Activated CD8-positive, alpha-beta memory T cell treated with anti-CD3 and anti-CD28 coated beads for 48 hours (primary cell): Measurements from ENCODE around the gene TMPRSS2.

ENCODE experiments used
- DNase-seq, 3 experiments: peaks; one replicate each; pipeline ENCODE4 v3.0.0-alpha.2; 2020; ENCODE audit warnings: low read depth in 2 of 3, low spot score in 2 of 3

Gene TMPRSS2

DNA sequence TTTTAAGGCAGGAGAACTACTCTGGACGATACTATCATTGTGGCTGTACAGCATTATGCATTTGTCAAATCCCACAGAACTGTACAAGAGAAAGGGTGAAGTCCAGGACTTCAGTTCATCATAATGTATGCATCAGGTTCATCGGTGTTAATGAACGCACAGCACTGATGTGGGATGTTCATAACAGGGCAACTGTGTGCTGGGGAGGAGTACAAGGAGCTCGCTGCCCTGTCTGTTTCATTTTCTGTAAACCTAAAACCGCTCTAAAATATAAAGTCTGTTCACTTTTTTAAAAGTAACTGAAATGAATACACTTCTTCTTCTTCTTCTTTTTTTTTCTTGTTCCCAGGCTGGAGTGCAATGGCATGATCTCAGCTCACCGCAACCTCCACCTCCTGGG, 25.0 kb downstream of the TMPRSS2 start:
- DNase-seq = no peak

DNA sequence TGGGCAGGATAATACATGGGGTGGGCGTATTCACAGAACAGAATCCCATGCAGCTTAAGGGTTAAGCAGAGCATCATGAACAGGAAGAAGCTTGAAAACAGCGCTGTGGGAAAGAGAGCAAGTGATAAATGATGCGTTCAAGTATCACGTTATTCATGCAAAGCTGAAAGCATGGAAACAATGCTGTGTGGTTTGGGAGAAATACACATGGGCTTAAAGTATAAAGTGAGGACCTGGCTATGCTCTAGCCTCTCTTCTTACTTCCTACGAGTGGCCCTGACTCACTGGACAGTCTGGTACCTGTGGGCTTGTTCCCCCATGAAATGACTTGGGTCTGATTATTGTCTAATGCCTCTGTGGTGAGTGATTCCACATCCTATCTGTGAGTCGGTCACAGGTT, 25.7 kb downstream of the TMPRSS2 start:
- DNase-seq = no peak

DNA sequence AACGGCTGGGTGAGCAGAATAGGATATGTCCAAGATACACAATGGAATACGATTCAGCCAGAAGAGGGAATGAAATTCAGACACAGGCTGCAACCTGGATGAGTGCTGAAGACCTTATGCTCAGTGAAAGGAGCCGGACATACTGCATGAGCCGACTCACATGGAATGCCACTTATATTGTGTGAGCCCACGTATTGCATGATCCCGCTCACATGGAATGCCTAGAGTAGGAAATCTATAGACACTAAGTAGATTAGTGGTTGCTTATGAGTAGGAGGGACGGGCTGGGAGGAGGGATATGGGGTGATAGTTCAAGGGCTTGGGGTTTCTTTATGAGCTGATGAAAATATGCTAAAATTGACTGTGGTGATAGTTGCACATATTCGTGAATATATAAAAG, 26.8 kb downstream of the TMPRSS2 start:
- DNase-seq = no peak

DNA sequence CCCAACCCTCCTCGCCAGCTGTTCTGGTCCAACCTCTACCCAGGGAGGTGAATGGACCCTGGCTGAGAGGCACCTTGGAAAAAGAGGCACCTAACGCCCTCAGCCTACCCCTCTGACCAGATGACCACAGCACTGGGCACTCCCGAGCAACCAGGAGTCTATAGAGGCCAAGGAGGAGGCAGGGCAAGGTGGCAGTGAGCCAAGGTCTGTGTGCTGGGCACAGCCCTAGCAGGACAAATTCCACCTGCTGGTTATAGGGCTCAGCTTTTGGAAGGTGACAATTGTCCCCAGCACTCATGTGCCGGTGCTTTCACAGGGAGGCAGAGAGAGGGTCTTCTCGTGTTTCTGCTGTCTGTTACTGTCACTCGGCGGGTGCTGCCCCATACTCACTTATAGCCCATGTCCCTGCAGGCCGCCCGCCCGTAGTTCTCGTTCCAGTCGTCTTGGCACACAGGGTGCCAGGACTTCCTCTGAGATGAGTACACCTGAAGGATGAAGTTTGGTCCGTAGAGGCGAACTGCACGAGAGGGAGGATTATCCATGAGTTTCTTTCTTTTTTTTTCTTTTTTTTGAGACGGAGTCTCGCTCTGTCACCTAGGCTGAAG, 27.8 kb downstream of the TMPRSS2 start:
- no peak for DNase-seq

DNA sequence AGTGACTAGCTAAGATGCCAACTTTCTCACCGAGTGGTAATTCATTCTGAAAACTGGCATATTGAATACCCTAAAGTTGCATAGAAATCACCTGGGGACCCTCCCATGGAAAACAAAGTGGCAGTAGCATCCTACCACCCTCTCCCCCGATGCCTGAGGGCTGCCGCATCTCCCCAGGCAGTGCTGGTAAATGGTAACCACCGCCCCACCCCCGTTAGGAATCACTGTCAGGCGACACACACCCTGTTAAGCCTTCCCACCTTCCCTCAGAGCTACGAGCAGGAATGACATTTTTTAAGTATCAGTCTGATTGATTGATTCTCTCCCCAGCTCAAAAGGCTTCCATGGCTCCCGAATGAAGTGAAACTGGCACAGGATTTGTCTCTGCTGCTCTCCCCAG, 28.3 kb downstream of the TMPRSS2 start:
- DNase-seq = no peak

DNA sequence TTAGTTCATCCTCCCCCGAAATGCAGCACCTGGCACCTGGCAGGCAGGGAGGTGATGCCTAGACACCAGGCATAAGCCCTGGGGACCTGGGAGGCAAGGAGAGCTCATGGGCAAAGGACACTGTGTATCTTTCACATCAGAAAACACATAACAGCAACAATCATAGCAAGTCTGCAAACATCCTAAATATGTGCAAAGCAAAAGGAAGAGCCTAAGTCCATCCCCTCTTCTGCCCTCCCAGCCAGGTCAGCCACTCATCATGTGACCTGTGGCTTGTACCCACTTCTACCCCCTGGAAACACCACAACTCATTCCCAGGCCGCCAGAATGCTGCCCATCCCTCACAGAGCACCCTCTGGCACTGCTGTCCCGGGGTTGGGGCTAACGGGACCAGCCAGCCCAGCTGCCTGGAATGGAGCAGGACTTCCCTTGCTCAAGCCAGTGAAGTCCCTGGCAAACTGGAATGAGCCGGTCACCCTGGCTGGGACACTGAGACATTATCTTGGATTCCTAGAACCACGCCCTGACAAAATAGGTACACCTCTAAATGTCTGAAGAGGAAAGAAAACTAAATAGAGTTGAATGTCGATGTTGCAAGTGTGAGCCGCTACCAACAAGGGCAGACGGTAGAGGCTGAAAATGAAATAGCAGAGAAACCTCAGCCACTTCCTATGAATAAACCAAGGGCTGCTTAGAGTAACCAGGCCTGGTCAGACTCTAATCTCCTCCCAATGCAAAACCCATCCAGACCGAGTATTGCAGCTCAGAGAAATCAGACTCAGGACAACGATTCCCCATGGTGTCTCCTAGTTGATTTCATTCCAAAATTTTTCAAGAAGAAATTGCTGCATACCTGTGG, 29.4 kb downstream of the TMPRSS2 start:
- no peak for DNase-seq

DNA sequence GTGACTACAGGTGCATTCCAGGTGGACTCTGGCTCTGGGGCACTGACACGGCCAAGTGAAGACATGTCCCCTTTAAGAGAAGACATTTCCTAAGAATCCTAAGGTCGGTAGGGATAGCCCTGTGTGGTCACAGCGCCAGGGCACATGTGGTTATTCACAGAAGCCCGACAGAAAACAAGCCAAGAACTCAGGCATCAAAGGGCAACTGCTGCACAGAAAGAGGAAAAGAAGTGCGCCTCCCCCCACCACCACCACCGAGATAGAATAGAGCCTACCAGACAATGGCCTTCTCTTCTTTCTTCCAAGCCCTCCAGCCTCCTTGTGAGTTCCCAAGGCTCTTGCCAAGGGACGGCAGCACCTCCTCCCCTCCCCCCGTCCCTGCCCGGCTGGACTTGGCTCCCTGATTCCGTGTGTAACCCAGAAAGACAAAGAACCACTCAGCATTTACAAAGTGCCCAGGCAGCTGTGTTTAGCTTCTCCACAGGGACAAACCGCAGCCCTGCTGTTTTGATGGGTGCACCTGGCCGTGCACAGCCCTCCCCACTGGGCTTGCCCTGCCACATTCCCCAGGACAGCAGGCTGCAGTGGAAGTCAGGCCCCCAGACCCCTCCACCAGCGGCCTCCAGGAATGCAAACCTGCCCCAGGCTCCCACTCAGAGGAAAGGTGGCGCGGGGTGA, 30.2 kb downstream of the TMPRSS2 start:
- DNase-seq = no peak

DNA sequence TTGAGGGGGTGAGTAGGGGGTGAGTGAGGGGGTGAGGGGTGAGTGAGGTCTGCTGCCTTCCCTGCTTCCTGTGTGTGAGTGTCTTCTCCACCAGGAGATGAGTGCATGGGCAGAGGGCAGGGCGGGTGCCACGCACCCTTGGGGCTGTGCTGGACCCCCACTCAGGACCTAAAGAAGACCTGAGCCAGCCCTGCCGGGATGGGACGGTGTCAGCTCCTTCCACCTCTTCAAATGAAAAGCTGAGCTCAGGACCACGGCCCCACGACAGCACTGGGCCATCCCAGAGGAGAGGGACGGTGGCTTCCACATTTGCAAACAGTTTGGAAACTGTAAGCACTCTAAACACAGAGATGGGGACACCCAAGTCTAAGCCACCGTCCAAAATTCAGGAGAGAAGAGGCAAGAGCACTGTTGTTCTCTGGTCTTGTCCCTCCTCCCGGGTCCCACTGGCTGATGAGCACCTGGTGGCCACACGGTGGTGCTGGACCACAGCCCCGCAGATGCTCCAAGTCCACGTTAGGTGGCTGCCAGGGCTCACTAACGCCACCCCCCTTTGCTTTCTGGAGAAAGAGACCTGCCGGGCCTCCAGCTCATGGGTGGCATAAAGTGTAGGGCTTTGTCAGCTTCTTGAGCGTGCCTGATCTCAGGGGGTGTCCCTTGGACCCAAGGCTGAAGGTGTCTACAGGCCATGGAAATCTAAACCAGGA, 32.1 kb downstream of the TMPRSS2 start:
- DNase-seq = no peak

DNA sequence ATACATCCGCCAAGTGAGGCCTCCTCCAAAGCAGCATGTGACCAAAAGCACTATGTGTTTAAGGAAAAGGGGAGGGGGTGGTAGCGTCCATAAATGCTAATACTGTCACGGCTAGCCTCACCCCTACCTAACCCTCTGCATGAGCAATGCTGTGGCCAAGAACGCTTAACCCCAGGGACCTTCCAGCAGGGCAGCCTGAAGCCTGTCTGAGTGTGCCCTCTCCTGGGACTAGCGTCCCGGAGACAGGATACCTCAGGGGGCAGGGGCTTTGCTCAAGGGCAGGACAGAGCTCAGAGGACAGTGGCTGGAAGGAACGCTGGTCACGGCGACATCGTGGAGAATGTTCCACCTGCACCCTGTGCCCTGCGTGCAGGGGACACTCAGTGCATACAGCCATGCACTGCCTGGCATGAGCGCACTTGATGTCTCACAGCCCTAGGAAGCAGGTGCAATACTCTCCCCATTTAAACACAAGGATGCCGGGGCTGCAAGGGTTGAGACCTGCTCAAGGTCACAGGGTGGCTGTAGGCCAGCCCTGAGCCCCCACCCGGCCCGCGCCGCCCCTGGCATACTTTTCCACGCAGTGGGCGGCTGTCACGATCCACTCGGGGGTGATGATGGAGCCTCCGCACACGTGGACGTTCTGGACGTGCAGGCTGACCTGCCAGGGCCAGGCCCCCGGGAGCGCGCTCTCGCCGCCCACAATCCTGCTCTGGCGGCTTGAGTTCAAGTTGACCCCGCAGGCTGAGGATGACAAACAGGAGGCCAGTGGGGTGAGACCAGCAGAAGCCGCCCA, 35.0 kb downstream of the TMPRSS2 start:
- DNase-seq = no peak

DNA sequence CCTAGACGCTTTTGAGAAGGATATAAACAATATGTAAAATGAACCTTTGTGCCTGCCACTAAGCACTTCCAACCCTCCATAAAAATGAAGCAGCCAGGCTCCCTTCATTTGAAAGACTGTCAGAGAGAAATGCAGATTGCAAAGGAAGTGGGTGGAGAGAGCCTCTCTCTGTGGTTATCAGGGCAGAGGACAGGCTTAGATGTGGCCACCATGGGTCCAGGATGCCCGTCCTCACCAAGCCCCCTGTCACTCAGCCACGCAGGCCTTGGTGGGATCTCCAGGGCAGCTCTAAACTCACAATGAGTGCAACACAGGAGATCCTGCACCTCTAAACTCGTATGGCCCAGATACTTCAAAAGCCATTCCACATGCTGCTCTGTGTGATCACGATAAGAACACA, 37.9 kb downstream of the TMPRSS2 start:
- no peak for DNase-seq

DNA sequence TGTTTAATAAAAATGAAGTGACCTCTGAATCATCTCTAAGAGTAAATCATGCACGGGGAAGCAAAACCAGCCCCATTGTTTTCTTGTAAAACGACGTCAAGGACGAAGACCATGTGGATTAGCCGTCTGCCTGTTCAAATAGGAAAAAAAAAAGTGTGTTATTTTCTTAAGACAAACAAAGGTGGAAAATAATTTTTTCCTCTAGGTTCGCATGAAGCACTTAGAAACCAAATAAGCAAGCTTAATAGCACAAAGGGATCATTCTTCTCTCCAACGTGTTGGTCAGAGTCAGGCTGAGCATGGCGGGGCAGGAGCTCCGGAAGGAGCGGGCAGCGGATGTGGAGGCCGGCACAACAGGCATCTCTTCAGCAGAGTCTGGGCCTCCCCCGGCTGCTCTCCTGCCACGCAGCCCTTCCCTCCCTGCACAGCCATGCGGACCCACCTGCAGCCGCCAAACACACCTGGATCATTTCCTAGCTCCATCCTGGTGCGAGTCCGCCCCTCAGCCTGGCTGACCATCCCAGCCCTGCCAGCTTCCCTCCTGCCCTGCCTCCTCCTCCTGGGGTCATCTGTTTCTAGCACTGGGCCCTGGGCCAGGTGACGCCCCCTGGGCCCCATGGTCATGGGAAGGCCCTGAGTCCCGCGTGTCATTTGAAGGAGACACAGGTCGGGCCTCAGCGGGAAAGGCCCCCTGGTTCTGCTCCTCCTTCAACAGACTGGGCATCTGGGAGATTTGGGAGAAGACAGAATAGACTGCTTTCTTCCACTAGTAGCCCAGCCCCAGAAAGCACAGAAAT, 41.7 kb downstream of the TMPRSS2 start:
- DNase-seq = no peak

DNA sequence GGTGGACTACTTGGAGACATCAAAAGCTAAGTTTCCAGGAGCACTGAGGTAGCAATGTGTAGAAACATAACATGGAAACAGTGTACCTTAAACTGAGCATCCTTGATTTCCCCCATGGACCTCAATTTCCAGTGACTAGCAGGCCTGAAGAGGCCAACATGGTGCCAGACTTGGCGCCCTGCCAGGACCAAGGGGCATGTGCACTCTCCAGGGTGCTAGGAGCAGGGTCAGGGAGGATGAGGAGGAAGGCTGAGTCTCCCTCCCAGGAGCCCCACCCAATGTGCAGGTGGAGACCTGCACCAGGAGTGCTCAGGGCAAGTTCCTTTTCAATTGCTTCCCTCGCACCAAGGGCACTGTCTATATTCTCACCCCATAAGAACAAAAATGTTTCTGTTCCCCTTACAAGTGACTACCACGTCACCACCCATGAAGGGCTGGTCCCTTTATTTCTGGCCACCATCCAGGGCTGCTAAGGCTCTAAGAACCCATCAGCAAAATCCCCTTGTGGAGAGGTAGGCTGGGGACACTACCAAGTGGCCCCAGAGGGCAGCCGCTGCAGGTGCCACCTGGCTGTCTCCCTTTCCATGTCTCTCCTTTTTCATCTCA, 42.7 kb downstream of the TMPRSS2 start:
- DNase-seq = no peak

DNA sequence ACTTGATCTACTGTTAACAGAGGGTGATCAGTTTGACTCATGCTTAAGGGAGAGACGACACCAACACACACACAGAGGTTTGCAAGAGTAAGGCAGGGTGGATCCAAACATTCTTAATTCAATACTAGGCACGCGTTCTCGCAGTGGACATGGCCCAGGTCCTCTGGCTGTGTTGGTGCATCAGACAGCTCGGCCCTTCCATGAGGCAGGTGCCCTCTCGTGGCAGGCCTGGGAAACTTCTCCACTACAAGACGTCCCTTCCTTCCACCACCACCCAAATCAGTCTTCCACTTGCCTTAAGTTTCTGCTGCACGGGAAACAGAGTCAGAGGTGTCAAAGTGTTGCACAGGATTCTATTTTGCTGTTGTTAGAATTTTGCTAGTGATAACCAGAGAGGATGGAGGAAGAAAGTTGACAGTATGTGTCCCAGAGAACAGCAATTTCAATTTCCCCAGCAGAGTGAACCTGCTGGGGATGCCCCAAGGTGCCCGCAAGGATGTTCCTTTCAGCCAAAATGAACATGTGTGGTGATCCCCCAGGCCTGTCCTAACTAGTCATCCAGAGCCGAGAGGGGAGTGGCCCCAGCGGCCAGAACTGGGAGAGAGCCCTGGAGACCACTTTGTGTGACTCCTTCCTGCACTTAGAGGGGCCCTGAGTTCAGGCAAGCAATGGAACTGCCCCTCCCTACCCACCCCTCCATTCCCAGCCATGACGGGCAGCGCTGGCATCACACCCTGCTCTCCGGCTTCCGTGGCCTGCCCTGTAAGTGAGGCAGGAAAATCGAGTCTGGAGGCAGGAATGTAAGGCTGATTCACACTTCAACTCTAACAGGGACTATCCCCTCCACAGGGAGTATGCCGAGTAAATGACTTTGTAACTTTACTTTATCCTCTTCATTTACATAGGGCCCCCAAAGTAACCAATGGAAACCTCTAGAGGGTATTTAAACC, 47.1 kb downstream of the TMPRSS2 start:
- peak in 1 of 3 experiments; percentile 7 for DNase-seq

DNA sequence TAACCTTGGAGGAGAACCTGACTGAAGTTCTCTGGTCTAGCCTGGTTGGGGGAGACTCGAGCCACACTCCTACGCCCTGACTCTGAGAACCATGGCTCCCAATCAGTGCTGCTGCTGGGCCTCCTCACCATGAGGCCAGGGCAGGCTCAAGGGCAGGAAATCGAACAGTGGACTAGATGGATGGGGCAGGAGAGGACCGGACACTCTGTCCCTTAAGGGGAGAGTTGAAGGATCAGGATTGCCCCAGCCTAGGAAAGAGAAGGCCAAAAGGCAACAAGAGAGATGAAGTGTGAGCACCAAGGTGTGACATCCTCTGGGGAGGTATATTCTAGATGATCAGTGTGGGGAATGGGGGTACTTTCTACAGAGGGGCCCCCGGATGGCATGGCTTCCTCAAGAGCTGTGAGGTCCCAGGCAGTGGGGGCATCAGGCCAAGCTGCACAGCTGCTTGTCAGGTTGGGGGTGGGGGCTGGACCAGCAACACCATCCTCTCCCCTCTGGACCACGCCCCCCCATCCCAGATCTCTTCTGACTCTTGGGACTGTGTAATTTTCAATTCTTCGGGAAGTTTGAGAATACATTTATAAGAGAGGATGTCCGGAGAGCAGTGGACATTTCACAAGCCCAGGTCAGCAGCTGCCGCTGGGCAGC, 47.9 kb downstream of the TMPRSS2 start:
- DNase-seq = no peak

DNA sequence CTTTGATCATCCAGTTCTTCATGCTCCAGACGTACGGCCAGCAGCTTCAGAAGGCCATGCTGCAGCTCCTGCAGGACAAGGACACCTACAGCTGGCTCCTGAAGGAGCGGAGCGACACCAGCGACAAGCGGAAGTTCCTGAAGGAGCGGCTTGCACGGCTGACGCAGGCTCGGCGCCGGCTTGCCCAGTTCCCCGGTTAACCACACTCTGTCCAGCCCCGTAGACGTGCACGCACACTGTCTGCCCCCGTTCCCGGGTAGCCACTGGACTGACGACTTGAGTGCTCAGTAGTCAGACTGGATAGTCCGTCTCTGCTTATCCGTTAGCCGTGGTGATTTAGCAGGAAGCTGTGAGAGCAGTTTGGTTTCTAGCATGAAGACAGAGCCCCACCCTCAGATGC, 49.4 kb downstream of the TMPRSS2 start:
- DNase-seq = no peak

DNA sequence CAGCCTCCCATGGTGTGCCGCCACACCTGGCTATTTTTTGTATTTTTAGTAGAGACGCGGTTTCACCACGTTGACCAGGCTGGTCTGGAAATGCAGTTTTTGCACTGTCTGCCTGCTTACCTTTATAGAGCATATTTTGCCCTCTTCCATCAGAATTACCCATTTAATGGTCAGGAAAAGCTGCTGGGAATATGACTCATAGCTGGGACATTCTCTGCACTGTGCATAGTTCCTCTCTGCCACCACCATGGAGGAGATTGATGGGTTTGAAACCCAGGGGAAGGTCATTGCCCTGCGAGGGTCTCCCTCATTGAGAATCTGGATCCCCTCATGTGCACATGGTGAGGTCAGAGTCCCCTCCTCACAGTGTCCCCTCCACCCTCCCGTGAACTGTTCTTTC, 49.8 kb downstream of the TMPRSS2 start:
- no peak for DNase-seq

DNA sequence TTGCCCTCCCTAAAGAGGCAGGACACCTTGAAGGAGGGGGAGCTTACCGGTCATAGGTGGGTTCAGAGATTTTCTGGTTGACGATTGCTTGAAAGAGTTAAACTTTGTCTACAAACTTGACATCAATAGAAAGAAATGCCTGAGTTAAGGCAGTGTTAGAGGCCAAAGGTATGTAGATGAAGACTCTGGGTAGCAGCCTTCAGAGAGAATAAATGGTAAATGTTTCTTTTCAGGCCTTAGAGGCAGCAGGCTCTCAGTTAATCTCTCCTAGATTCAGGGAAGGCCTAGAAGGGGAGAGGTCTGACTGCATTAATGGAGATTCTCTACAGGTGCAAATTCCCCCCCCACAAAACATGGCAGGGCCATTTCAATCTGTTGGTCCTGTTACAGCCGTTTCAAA, 54.2 kb downstream of the TMPRSS2 start:
- DNase-seq = no peak

DNA sequence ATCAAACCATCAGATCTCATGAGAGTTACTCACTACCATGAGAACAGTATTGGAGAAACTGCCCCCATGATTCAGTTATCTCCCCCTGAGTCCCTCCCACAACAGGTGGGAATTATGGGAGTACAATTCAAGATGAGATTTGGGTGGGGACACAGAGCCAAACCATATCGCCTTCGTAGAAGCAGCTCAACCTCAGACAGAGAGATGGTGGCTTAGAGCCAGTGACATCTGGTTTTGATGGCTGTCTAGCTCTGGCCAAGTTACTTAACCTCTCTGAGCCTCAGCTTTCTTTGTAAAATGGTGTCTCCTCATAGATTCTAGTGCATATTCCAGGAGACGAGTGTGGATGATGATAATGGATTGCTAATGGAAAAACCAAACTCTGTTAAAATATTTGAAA, 54.8 kb downstream of the TMPRSS2 start:
- no peak for DNase-seq
